LNCaP clone FGC (cell line): ENCODE measurements around the gene OS9.
"Not testable (repeated sequence)": the region's sequence is repeated elsewhere in the genome, so short reads cannot be mapped to it uniquely, and the experiment has no call there.

Source experiments
- DNase-seq: peaks from one replicate; pipeline ENCODE4 v3.0.0-alpha.2; 2011; ENCODE audit warnings: low read depth
- H3K4me3 ChIP-seq: 2 replicates; pipeline ENCODE4 v1.5.1; 2011; ENCODE audit warnings: mild to moderate bottlenecking, low read depth, low read length, control low read depth
- CTCF ChIP-seq: IDR thresholded peaks from 2 replicates; pipeline ENCODE4 v1.5.1; 2012; ENCODE audit warnings: mild to moderate bottlenecking; ENCODE audit not compliant: control insufficient read depth, insufficient read depth; ENCODE audit errors: extremely low read depth

Gene OS9

GRCh38 chr12:57698414-57698813 lies 4.5 kb downstream of the OS9 start:
- TF ChIP-seq CTCF = no peak

GRCh38 chr12:57700317-57700716 lies 6.4 kb downstream of the OS9 start:
- H3K4me3 ChIP-seq = no peak overlapping the region
- no peak for TF ChIP-seq CTCF
- DNase-seq = no peak

More at GRCh38 chr12:57698414-57698813, 4.5 kb downstream of the OS9 start:
- DNase-seq = no peak
- H3K4me3 ChIP-seq = no peak overlapping the region

- no peak for TF ChIP-seq CTCF
- DNase-seq = no peak
- no peak overlapping the region for H3K4me3 ChIP-seq
Observed at GRCh38 chr12:57707250-57707649, 13.3 kb downstream of the OS9 start.

GRCh38 chr12:57708296-57708695 lies 14.4 kb downstream of the OS9 start:
- H3K4me3 ChIP-seq = no peak overlapping the region
- DNase-seq = no peak
- TF ChIP-seq CTCF = no peak

GRCh38 chr12:57712701-57713100 lies 18.8 kb downstream of the OS9 start:
- no peak for DNase-seq
- no peak for TF ChIP-seq CTCF
- H3K4me3 ChIP-seq = no peak overlapping the region

- TF ChIP-seq CTCF = no peak
- no peak for DNase-seq
Observed at GRCh38 chr12:57713209-57713608, 19.3 kb downstream of the OS9 start.

GRCh38 chr12:57715036-57715748 lies 21.3 kb downstream of the OS9 start:
- not testable (repeated sequence) for DNase-seq, H3K4me3 ChIP-seq

More at GRCh38 chr12:57713209-57713608, 19.3 kb downstream of the OS9 start:
- H3K4me3 ChIP-seq = no peak overlapping the region
